Activated CD8-positive, alpha-beta memory T cell treated with anti-CD3 and anti-CD28 coated beads for 4 hours (primary cell): ENCODE data around the gene NAT9.

Experiments
- DNase-seq, 2 donors: peaks; one replicate each; pipeline ENCODE4 v3.0.0-alpha.2; 2020; ENCODE audit warnings: low read depth in 2 of 2

NAT9 gene

GRCh38 chr17:74729368-74729767 is 46.8 kb downstream of the NAT9 start:
- DNase-seq: no peak

- no peak for DNase-seq
Measured at GRCh38 chr17:74728702-74729075, 47.5 kb downstream of the NAT9 start.

GRCh38 chr17:74728033-74728701 is 48.0 kb downstream of the NAT9 start:
- no peak for DNase-seq

GRCh38 chr17:74725111-74725510 is 51.0 kb downstream of the NAT9 start:
- no peak for DNase-seq

- no peak for DNase-seq
Measured at GRCh38 chr17:74723891-74724290, 52.3 kb downstream of the NAT9 start.

GRCh38 chr17:74722782-74723181 is 53.4 kb downstream of the NAT9 start:
- DNase-seq: no peak
